Esophagus squamous epithelium (tissue), 5 donors: ENCODE results near the gene DIP2A. TPM values are rescaled to one million over a fixed set of nuclear protein-coding genes. Genes with fewer than 3 reads are reported as not detected.

Source experiments
- DNase-seq: peaks from one replicate; lab custom pipeline; 2025; lab: John Stamatoyannopoulos, UW
- H3K27ac ChIP-seq, 4 donors: fragments of 200-600 bp; sonication (generic); one replicate each; pipeline ENCODE4 v1.5.1; 2016 to 2019; ENCODE audit warnings: mild to moderate bottlenecking in 1 of 4
- H3K27me3 ChIP-seq, 4 donors: fragments of 200-600 bp; sonication (generic); 1 replicate in 3 of 4; 2 replicates in 1 of 4; pipeline versions ENCODE4 v1.5.1 to v1.6.0; 2017 to 2021; ENCODE audit warnings: antibody characterized with exemption in 1 of 4
- H3K36me3 ChIP-seq, 3 donors: fragments of 200-600 bp; sonication (generic); one replicate each; pipeline ENCODE4 v1.5.1; 2016 to 2019
- H3K4me1 ChIP-seq, 3 donors: fragments of 200-600 bp; sonication (generic); one replicate each; pipeline ENCODE4 v1.5.1; 2017 to 2019
- H3K4me3 ChIP-seq, 4 donors: fragments of 200-600 bp; sonication (generic); 1 replicate in 3 of 4; 2 replicates in 1 of 4; pipeline ENCODE4 v1.5.1; 2016 to 2019; ENCODE audit warnings: mild to moderate bottlenecking in 2 of 4, moderate library complexity in 1 of 4
- H3K9me3 ChIP-seq, 3 donors: fragments of 200-600 bp; sonication (generic); one replicate each; pipeline ENCODE4 v1.5.1; 2016 to 2019
- CTCF ChIP-seq, 6 experiments: fragments of 450-650 bp in 4 of 6; fragments of 200-600 bp in 2 of 6; sonication (generic) in 2 of 6; IDR thresholded peaks; one replicate each; pipeline ENCODE4 v1.5.1; 2016 to 2019; ENCODE audit warnings: antibody characterized with exemption in 6 of 6, mild to moderate bottlenecking in 4 of 6, moderate library complexity in 4 of 6
- POLR2A ChIP-seq, 4 donors: fragments of 450-650 bp; IDR thresholded peaks; one replicate each; pipeline ENCODE4 v1.6.1; 2017; ENCODE audit warnings: antibody characterized with exemption in 4 of 4, mild to moderate bottlenecking in 4 of 4, moderate library complexity in 3 of 4
- WGBS, 2 donors: methylation state at CpG; one replicate each; pipeline ENCODE4 v1.1.5; 2018; 5-methylcytosine and 5-hydroxymethylcytosine counted together
- intact Hi-C: fragments of 100-400 bp; cut with DNase I; formaldehyde crosslinking; loops from one replicate; pipeline ENCODE4 v1.15.0; 2022
- total RNA-seq, 4 donors: library from RNA; depleted of rRNA; stranded (reverse); fragments of >200 nt; gene quantifications; one replicate each; pipeline ENCODE4 v1.1.0, GENCODE V29; 2016
- donor health status: DM: yes; HTN: yes; CAD: no.

DIP2A gene
- total RNA-seq, 4 donors from 2014 or later: 16.7 to 40.3 (median 33.0) TPM

DNA sequence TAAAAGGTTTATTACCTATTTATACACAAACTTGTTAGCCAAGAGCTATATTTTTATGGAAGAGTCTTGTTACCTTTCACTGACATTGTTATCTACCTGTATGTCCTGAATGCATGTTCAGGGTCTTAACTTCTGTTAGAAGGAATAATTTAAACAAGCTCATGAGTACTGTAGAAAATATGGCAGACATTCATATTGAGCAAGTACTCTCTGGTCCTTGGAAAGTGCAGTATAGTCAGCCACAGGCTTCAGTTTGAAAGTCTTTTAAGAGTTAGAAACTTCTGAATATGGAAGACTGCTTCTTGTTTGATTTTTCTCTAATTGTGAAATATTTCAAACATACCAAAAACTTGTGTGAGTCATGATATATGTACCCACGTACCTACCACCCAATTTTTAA is 16.6 kb downstream of the DIP2A start:
- TF ChIP-seq POLR2A (IDR thresholded peaks at IDR 0.05) (no peak), CTCF (IDR thresholded peaks at IDR 0.05) (no peak)
- Histone ChIP-seq H3K4me3 (no peak overlapping the region), H3K9me3 (no peaks in the 10 kb centered on the region), H3K27ac (no peak overlapping the region), H3K36me3 (peaks cover 0 to 16% (median 0%) of the 10 kb centered on the region in 3 donors), H3K27me3 (no peaks in the 10 kb centered on the region), H3K4me1 (peaks cover 0 to 25% (median 0%) of the 10 kb centered on the region in 3 donors)
- WGBS, 2 donors: 72 to 81% methylated on average over 1 of the region's 1 CpG
- intact Hi-C loops: no loop called here
- no peak for DNase-seq

DNA sequence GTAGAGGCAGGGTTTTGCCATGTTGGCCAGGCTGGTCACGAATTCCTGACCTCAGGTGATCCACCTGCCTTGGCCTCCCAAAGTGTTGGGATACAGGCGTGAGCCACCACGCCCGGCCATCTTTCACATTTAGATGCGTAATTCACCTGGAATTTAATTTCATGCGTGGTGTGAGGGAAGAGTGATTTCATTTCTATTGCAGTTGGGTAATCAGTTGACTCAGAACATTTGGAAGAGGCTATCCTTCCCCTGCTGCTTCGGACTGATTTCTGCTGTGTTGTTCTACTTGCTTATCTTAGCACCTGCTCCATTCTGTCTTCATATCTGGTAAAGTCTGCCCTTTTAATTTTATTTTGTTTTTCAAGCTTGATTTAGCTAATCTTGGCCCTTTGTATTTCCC is 19.1 kb downstream of the DIP2A start:
- H3K27me3 ChIP-seq: no peaks in the 10 kb centered on the region
- H3K4me1 ChIP-seq: peaks cover 0 to 6% (median 0%) of the 10 kb centered on the region in 3 donors
- H3K9me3 ChIP-seq: no peaks in the 10 kb centered on the region
- H3K36me3 ChIP-seq: peaks cover 0 to 33% (median 0%) of the 10 kb centered on the region in 3 donors
- H3K4me3 ChIP-seq: no peak overlapping the region
- no peak for TF ChIP-seq CTCF (IDR thresholded peaks at IDR 0.05)
- no peak for TF ChIP-seq POLR2A (IDR thresholded peaks at IDR 0.05)
- intact Hi-C loops: no loop called here
- 59 to 64% methylated on average over 7 of the region's 7 CpGs for WGBS, 2 donors
- no peak for DNase-seq
- no peak overlapping the region for H3K27ac ChIP-seq

- Histone ChIP-seq H3K27ac (no peak overlapping the region), H3K4me1 (peaks cover 0 to 6% (median 0%) of the 10 kb centered on the region in 3 donors), H3K36me3 (peaks cover 0 to 33% (median 0%) of the 10 kb centered on the region in 3 donors), H3K9me3 (no peaks in the 10 kb centered on the region), H3K4me3 (no peak overlapping the region), H3K27me3 (no peaks in the 10 kb centered on the region)
- TF ChIP-seq POLR2A (IDR thresholded peaks at IDR 0.05): no peak
- no peak for TF ChIP-seq CTCF (IDR thresholded peaks at IDR 0.05)
- no peak for DNase-seq
- intact Hi-C loops: no loop called here
- 64 to 68% methylated on average over 2 of the region's 2 CpGs for WGBS, 2 donors
These were observed 20.2 kb downstream of the DIP2A start for GRCh38 chr21:46478910-46479309.

GRCh38 chr21:46480466-46480865 is 21.8 kb downstream of the DIP2A start:
- peaks cover 0 to 6% (median 0%) of the 10 kb centered on the region in 3 donors for H3K4me1 ChIP-seq
- H3K36me3 ChIP-seq: peaks cover 0 to 33% (median 0%) of the 10 kb centered on the region in 3 donors
- intact Hi-C loops: no loop called here
- no peak for DNase-seq
- H3K4me3 ChIP-seq: no peak overlapping the region
- no peaks in the 10 kb centered on the region for H3K27me3 ChIP-seq
- 86 to 100% methylated on average over 1 to 3 of the region's 5 CpGs for WGBS, 2 donors
- no peak overlapping the region for H3K27ac ChIP-seq
- H3K9me3 ChIP-seq: no peaks in the 10 kb centered on the region
- TF ChIP-seq POLR2A (IDR thresholded peaks at IDR 0.05): no peak
- TF ChIP-seq CTCF (IDR thresholded peaks at IDR 0.05): no peak

DNA sequence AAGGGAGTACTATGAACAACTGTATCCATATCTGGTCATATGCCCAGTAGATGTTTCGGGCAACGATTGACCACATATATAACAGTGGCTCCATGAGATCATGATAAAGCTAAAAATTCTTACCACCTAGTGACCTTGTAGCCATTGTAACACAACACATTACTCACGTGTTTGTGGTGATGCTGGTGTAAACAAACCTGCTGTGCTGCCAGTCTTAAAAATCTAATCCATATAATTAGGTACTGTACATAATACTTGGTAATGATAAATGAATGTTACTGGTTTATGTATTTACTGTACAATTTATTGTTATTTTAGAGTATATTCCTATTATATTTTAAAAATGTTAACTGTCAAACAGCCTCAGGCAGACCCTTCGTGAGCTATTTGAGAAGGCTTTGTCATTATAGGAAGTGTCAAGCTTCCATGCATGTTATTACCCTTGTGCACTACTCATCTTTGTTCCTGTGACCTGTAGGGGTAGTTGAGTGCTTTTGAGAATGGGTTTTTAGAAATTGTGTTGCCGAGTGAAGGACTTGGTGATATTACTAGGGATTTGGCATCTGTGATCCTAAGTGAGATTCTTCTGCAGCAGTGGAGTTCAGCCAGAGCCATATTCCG is 23.6 kb downstream of the DIP2A start:
- H3K36me3 ChIP-seq: peaks cover 0 to 41% (median 0%) of the 10 kb centered on the region in 3 donors
- no peaks in the 10 kb centered on the region for H3K9me3 ChIP-seq
- WGBS, 2 donors: 88 to 94% methylated on average over 6 of the region's 6 CpGs
- no peak overlapping the region for H3K27ac ChIP-seq
- DNase-seq: no peak
- H3K27me3 ChIP-seq: no peaks in the 10 kb centered on the region
- intact Hi-C loops: no loop called here
- TF ChIP-seq CTCF (IDR thresholded peaks at IDR 0.05) (no peak), POLR2A (IDR thresholded peaks at IDR 0.05) (no peak)
- no peak overlapping the region for H3K4me3 ChIP-seq
- peaks cover 0 to 6% (median 0%) of the 10 kb centered on the region in 3 donors for H3K4me1 ChIP-seq
